ENCODE results near the gene PPP2R3A.
"Not testable (repeated sequence)": the region's sequence is repeated elsewhere in the genome, so short reads cannot be mapped to it uniquely, and the experiment has no call there.

Gene PPP2R3A

GRCh38 chr3:136161516-136161915, 196.0 kb downstream of the PPP2R3A start:
- DNase-seq: no peak

GRCh38 chr3:136162322-136162721, 196.8 kb downstream of the PPP2R3A start:
- DNase-seq: no peak

GRCh38 chr3:136163607-136164006, 198.1 kb downstream of the PPP2R3A start:
- not testable (repeated sequence) for DNase-seq

GRCh38 chr3:136166507-136166906, 201.0 kb downstream of the PPP2R3A start:
- no peak for DNase-seq

GRCh38 chr3:136168236-136168635, 202.7 kb downstream of the PPP2R3A start:
- DNase-seq: not testable (repeated sequence)

GRCh38 chr3:136171097-136171542, 205.6 kb downstream of the PPP2R3A start:
- DNase-seq: peak; percentile 24 to 34

- no peak for DNase-seq
These were observed 208.5 kb downstream of the PPP2R3A start for GRCh38 chr3:136173939-136174490.

- DNase-seq: no peak
These were observed 212.3 kb downstream of the PPP2R3A start for GRCh38 chr3:136177876-136178275.

GRCh38 chr3:136181741-136182140, 216.2 kb downstream of the PPP2R3A start:
- no peak for DNase-seq

- DNase-seq: no peak
These were observed 219.2 kb downstream of the PPP2R3A start for GRCh38 chr3:136184703-136185102.

- DNase-seq: no peak
These were observed 220.8 kb downstream of the PPP2R3A start for GRCh38 chr3:136186344-136186743.

- DNase-seq: no peak
These were observed 221.3 kb downstream of the PPP2R3A start for GRCh38 chr3:136186846-136187245.

- no peak for DNase-seq
These were observed 222.3 kb downstream of the PPP2R3A start for GRCh38 chr3:136187868-136188267.

GRCh38 chr3:136189043-136189442, 223.5 kb downstream of the PPP2R3A start:
- DNase-seq: no peak

GRCh38 chr3:136189859-136190617, 224.5 kb downstream of the PPP2R3A start:
- no peak for DNase-seq

GRCh38 chr3:136192195-136192594, 226.7 kb downstream of the PPP2R3A start:
- not testable (repeated sequence) for DNase-seq

- DNase-seq: no peak
These were observed 227.3 kb downstream of the PPP2R3A start for GRCh38 chr3:136192831-136193230.

- peak; percentile 49 to 55 for DNase-seq
These were observed 227.9 kb downstream of the PPP2R3A start for GRCh38 chr3:136193278-136194054.

GRCh38 chr3:136194409-136195257, 229.1 kb downstream of the PPP2R3A start:
- DNase-seq: peak; percentile 25 to 43

- DNase-seq: peak; percentile 69 to 76
These were observed 229.9 kb downstream of the PPP2R3A start for GRCh38 chr3:136195258-136196063.

- no peak for DNase-seq
These were observed 230.5 kb downstream of the PPP2R3A start, which contains the start of gene MSL2 for GRCh38 chr3:136196064-136196400. MSL2 (minus strand) TSS chr3:136196335; CDS start chr3:136195113, 1,222 bp downstream.
